ENCODE data around the gene RALB. TPM values are rescaled to one million over a fixed set of nuclear protein-coding genes. Genes with fewer than 3 reads are reported as not detected.

RALB gene
- 53.3 and 72.5 TPM in 2 replicates for total RNA-seq

GRCh38 chr2:120252225-120253020, at the start of gene RALB:
Gene RALB (plus strand): TSS chr2:120252852. CDS start chr2:120278665, 25,813 bp downstream.

GRCh38 chr2:120223034-120223912, 29.4 kb upstream of the RALB start, which contains the start of gene TMEM185B:
Gene TMEM185B (minus strand): TSS chr2:120223400. CDS start chr2:120222976, 424 bp downstream.

Other genes with a start within 250 kb of the RALB start
- 34.5 and 44.1 TPM in 2 replicates for gene EPB41L5, start 239.8 kb upstream of the RALB start, total RNA-seq
- gene TMEM185B, start 29.5 kb upstream of the RALB start, total RNA-seq = 26.7 and 38.6 TPM in 2 replicates
- gene INHBB, start 93.3 kb downstream of the RALB start, total RNA-seq = 0.21 and 0.34 TPM in 2 replicates